Measurements from ENCODE around the gene BRICD5.

DNA sequence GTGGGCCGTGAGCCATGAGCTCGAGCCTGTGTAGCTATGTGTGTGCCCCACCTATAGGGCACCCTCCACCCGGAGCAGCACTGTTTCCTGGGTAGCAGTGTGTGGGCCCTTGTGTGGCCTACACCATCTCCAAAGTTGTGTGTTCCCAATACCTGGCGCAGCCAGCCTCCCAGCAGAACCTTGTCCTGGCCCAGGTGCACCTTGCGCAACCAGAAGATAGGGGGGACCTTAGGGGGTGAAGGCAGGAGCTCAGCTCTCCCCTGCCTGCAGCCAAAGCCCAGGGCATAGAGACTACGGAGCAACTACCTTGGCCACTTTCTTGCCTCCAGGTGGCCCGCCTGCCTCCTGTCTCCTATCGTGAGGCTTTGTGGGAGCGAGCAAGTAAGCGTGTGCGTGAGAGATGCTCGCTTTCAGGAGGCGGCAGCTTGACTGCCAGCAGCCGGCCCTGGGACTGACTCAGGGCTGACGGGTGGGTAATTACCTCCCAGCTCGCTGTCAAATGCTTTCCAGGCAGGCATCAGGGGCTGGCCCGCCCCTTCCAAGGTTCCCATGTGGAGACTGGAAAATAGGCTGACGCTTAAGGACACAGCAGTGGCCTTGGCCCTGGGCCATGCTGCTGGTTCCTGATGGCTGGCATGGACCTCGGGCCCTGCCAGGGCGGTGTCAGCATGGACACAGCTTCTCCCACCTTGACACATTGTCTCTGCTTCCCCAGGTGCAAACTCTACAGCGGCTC lies 36.1 kb downstream of the BRICD5 start:
- TF ChIP-seq, protein P1, sequence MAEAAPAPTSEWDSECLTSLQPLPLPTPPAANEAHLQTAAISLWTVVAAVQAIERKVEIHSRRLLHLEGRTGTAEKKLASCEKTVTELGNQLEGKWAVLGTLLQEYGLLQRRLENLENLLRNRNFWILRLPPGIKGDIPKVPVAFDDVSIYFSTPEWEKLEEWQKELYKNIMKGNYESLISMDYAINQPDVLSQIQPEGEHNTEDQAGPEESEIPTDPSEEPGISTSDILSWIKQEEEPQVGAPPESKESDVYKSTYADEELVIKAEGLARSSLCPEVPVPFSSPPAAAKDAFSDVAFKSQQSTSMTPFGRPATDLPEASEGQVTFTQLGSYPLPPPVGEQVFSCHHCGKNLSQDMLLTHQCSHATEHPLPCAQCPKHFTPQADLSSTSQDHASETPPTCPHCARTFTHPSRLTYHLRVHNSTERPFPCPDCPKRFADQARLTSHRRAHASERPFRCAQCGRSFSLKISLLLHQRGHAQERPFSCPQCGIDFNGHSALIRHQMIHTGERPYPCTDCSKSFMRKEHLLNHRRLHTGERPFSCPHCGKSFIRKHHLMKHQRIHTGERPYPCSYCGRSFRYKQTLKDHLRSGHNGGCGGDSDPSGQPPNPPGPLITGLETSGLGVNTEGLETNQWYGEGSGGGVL (tag by site-specific recombination; IDR thresholded peaks at IDR 0.05): no peak
- TF ChIP-seq, protein P2, sequence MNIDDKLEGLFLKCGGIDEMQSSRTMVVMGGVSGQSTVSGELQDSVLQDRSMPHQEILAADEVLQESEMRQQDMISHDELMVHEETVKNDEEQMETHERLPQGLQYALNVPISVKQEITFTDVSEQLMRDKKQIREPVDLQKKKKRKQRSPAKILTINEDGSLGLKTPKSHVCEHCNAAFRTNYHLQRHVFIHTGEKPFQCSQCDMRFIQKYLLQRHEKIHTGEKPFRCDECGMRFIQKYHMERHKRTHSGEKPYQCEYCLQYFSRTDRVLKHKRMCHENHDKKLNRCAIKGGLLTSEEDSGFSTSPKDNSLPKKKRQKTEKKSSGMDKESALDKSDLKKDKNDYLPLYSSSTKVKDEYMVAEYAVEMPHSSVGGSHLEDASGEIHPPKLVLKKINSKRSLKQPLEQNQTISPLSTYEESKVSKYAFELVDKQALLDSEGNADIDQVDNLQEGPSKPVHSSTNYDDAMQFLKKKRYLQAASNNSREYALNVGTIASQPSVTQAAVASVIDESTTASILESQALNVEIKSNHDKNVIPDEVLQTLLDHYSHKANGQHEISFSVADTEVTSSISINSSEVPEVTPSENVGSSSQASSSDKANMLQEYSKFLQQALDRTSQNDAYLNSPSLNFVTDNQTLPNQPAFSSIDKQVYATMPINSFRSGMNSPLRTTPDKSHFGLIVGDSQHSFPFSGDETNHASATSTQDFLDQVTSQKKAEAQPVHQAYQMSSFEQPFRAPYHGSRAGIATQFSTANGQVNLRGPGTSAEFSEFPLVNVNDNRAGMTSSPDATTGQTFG (tag by site-specific recombination; IDR thresholded peaks at IDR 0.05; ENCODE audit: borderline replicate concordance): no peak
- TF ChIP-seq, protein P3, sequence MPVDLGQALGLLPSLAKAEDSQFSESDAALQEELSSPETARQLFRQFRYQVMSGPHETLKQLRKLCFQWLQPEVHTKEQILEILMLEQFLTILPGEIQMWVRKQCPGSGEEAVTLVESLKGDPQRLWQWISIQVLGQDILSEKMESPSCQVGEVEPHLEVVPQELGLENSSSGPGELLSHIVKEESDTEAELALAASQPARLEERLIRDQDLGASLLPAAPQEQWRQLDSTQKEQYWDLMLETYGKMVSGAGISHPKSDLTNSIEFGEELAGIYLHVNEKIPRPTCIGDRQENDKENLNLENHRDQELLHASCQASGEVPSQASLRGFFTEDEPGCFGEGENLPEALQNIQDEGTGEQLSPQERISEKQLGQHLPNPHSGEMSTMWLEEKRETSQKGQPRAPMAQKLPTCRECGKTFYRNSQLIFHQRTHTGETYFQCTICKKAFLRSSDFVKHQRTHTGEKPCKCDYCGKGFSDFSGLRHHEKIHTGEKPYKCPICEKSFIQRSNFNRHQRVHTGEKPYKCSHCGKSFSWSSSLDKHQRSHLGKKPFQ (tag by site-specific recombination; IDR thresholded peaks at IDR 0.05): no peak
- TF ChIP-seq SETDB1 (IDR thresholded peaks at IDR 0.05; ENCODE audit: insufficient read length, low read length) (no peak), ZNF433 (tag by site-specific recombination; IDR thresholded peaks at IDR 0.05; ENCODE audit: low read depth) (no peak), YY1 (tag by site-specific recombination; IDR thresholded peaks at IDR 0.05) (no peak), ZNF112 (tag by site-specific recombination; IDR thresholded peaks at IDR 0.05) (no peak), BCL11B (tag by site-specific recombination; IDR thresholded peaks at IDR 0.05; ENCODE audit: low read depth) (no peak), GFI1B (tag by site-specific recombination; IDR thresholded peaks at IDR 0.05) (no peak), ZNF792 (tag by site-specific recombination; IDR thresholded peaks at IDR 0.05) (no peak), ZNF530 (tag by site-specific recombination; IDR thresholded peaks at IDR 0.05; ENCODE audit: low read depth) (no peak), ZNF16 (tag by site-specific recombination; IDR thresholded peaks at IDR 0.05; ENCODE audit: low read depth) (no peak)
- TF ChIP-seq, protein P4, sequence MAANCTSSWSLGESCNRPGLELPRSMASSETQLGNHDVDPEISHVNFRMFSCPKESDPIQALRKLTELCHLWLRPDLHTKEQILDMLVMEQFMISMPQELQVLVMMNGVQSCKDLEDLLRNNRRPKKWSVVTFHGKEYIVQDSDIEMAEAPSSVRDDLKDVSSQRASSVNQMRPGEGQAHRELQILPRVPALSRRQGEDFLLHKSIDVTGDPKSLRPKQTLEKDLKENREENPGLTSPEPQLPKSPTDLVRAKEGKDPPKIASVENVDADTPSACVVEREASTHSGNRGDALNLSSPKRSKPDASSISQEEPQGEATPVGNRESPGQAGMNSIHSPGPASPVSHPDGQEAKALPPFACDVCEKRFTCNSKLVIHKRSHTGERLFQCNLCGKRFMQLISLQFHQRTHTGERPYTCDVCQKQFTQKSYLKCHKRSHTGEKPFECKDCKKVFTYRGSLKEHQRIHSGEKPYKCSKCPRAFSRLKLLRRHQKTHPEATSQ (tag by site-specific recombination; IDR thresholded peaks at IDR 0.05): no peak
- TF ChIP-seq, protein P5, sequence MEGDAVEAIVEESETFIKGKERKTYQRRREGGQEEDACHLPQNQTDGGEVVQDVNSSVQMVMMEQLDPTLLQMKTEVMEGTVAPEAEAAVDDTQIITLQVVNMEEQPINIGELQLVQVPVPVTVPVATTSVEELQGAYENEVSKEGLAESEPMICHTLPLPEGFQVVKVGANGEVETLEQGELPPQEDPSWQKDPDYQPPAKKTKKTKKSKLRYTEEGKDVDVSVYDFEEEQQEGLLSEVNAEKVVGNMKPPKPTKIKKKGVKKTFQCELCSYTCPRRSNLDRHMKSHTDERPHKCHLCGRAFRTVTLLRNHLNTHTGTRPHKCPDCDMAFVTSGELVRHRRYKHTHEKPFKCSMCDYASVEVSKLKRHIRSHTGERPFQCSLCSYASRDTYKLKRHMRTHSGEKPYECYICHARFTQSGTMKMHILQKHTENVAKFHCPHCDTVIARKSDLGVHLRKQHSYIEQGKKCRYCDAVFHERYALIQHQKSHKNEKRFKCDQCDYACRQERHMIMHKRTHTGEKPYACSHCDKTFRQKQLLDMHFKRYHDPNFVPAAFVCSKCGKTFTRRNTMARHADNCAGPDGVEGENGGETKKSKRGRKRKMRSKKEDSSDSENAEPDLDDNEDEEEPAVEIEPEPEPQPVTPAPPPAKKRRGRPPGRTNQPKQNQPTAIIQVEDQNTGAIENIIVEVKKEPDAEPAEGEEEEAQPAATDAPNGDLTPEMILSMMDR (tag by site-specific recombination; IDR thresholded peaks at IDR 0.05): no peak
